Measurements from ENCODE around the gene C2orf69.
A peak's percentile ranks its signal among the peaks of the same experiment; 100 is the strongest.

Gene C2orf69

DNA sequence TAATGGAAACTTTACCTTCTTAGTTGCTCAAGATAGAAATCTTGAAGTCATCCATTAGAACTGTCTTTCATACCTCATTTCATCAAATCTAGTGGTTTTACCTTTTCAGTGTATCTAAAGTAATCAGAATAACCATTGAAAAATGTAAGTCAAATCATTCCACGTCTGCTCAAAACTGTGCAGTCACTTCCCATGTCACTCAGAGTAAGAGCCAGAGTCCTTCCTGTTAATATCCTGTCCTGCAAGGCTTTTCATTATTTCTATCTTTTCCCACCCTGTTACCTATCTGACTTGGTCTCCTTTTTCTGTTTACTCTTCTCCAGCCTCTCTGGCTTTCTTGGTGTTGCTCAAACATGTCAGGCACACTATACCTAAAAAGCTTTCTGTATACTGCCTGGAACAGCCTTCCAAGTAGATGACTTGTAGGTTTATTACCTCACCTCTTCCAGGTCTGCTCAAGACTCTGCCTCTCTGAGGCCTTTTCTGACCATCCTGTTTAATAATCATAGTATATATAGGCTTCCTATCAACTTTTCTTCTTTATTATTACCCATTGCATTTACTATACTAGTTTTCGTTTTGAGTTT is 3.4 kb downstream of the C2orf69 start:
- DNase-seq (ENCODE audit: low spot score) (no peak), FAIRE-seq (no peak)

DNA sequence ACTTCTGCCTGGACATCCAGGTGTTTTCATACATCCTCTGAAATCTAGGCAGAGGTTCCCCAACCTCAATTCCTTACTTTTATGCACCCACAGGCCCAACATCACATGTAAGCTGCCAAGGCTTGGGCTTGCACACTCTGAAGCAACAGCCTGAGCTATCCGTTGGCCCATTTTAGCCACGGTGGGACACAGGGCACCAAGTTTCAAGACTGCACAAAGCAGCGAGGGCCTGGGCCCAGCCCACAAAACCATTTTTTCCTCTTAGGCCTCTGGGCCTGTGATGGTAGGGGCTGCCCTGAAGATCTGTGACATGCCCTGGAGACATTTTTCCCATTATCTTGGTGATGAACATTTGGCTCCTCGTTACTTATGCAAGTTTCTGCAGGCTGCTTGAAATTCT is 5.9 kb downstream of the C2orf69 start:
- no peak for DNase-seq (ENCODE audit: low spot score)
- FAIRE-seq = no peak

DNA sequence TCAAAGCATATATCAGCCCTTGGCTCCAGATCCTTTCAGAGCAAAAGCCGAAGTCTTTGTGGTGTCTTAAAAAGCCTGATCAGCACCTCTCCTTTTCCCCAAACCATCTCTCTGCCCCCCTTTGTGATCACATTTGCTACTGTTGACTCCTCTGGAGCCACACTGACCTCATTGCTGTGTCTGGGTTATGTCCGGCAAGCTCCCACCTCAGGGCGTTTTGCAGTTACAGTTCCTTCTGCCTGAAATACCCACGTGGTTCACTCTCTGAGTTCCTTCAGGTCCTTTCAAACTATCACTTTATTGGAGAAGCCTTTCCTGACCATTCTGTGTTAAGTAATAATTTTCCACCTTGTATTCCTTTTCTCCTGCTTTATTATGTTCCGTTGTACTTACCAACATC is 11.8 kb downstream of the C2orf69 start:
- DNase-seq (ENCODE audit: low spot score) = no peak
- no peak for FAIRE-seq

DNA sequence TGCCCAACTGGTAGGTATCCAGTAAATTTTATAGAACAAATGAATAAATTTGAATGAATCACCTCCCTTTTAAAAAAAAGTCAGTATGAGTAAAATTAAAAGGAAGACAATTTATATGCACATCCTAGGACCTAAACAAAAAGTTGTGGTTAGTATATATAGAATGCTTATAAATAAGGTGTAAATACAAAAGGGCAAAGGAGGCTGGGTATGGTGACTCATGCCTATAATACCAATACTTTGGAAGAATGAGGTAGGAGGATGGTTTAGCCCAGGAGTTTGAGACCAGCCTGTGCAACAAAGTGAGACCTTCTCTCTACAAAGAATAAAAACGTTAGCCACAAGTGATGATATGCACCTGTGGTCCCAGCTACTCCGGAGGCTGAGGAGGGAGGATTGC is 12.8 kb downstream of the C2orf69 start:
- DNase-seq (ENCODE audit: low spot score) = no peak
- no peak for FAIRE-seq

GRCh38 chr2:199926806-199927205 is 15.7 kb downstream of the C2orf69 start:
- no peak for DNase-seq (ENCODE audit: low spot score)
- no peak for FAIRE-seq

DNA sequence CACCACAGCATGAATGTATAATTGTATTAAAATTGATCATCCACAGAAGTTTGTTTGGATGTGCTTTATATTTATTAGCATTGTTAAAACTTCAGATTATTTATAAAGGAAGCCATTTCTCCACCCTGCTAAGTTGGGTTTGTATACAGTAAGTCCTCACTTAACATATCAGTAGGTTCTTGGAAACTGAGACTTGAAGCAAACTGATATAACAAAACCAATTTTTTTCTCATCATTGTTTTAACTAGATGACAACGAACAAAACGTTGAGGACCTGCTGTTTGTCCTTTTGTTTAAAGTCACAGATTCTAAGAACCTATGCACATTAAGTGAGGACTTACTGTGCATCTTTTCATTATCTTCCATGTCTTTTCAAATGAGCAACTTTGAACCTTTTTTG is 17.1 kb downstream of the C2orf69 start:
- FAIRE-seq (no peak), DNase-seq (ENCODE audit: low spot score) (no peak)

DNA sequence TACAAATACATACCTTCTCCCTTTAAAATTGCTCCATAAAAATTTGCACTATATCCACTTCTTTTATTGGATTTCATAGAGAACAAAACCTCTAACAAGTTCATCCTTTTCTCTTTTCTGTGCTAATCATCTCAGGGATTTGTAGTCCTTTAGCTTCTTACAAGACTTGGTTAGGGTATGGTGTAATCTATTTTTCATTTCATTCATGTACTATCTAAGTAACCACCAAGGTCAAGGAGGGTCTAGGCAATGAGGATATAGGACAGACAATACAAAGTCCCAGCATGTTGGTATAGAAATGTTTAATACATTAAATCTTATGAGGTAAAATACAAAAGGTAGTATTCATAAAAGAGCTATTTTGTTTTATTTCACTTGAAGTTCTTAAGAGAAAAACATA is 17.5 kb downstream of the C2orf69 start:
- FAIRE-seq (no peak), DNase-seq (ENCODE audit: low spot score) (no peak)

GRCh38 chr2:199929262-199929661 is 18.2 kb downstream of the C2orf69 start:
- FAIRE-seq (no peak), DNase-seq (ENCODE audit: low spot score) (no peak)

DNA sequence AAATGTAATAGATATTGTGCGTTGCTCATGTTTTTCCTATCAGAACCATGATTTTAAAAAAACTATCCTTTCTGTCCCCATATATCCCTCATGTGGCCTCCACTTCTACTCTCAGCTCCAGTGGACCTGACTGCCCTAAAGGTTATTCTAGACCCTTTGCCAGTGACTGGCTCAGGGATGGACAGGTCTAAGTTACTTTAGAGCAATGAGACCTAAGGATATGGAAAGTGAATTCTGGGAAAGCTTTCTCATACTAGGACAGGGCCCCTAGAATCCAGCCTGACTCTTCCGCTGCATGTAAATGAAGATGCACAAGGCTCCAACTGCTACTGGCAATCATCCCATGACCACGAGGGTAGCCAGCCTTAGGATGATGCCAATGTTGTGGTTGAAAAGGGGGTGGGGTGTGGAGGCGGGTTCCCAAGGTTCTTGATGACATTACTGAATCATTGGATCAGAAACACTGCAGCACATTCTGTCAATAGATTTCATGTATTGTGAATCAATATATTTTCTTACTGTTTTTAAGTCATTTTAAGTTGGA is 21.3 kb downstream of the C2orf69 start:
- FAIRE-seq = no peak
- no peak for DNase-seq (ENCODE audit: low spot score)

DNA sequence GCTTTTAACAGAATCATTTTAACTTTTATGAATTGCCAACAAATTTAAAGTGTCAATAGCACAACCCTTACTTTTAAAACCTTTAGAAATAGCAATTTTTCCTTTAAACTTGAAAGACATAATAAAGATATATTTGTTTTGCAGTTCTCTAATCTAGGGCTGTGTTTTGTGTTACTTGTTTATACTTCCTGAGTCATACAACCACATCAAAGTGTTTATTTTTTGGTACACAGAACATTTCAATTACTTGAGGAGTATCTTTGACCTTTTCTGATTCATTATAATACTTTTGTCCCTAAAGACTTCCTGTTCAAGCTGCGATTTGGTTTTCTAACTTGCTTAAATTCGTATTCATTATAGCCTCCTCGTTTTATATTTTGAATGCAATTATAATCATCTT is 22.4 kb downstream of the C2orf69 start:
- FAIRE-seq (no peak), DNase-seq (ENCODE audit: low spot score) (no peak)

- FAIRE-seq = no peak
- DNase-seq (ENCODE audit: low spot score) = no peak
Observed at GRCh38 chr2:199936554-199936953, 25.5 kb downstream of the C2orf69 start.

GRCh38 chr2:199940373-199940772 is 29.3 kb downstream of the C2orf69 start:
- FAIRE-seq = no peak
- DNase-seq (ENCODE audit: low spot score) = no peak

GRCh38 chr2:199943373-199943772 is 32.3 kb downstream of the C2orf69 start:
- no peak for FAIRE-seq
- no peak for DNase-seq (ENCODE audit: low spot score)

- FAIRE-seq = no peak
- DNase-seq (ENCODE audit: low spot score) = no peak
Observed at GRCh38 chr2:199946196-199946595, 35.1 kb downstream of the C2orf69 start.

GRCh38 chr2:199946836-199947235 is 35.7 kb downstream of the C2orf69 start:
- no peak for DNase-seq (ENCODE audit: low spot score)
- no peak for FAIRE-seq

DNA sequence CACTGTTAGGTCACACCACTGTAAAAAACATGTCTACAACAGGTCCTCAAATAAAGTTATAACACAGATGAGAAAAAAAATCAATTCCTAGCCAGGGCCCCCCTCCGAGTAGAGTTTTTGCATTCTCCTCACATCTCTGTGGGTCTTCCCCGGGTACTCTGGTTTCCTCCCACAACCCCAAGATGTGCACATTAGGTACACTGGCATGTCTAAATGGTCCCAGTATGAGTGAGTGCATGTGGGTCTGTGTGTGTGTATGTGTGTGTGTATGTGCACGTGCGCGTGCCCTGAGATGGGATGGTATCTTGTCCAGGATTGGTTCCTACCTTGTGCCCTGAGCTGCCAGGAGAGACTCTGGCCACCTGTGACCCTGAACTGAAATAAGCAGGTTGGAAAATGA is 39.3 kb downstream of the C2orf69 start:
- FAIRE-seq (no peak), DNase-seq (ENCODE audit: low spot score) (no peak)

- DNase-seq (ENCODE audit: low spot score) (no peak), FAIRE-seq (no peak)
Observed at GRCh38 chr2:199951023-199951422, 39.9 kb downstream of the C2orf69 start.

DNA sequence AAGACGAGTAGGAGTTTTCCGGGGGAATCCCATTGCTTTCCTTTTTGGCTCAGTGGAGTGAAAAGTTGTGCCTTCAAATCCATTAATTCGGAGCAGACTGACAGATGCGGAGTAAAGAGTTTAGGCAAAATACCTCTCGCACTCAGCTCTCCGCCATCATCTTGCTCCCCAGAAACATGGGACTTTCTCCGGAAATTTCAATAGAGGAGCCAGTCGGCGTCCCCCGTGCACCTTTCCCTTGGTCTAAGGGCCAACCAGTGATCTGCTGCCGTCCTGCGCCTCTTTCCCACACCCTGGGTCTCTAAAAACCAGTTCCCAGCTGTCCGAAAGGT is 43.9 kb downstream of the C2orf69 start:
- FAIRE-seq (no peak), DNase-seq (ENCODE audit: low spot score) (no peak)

- FAIRE-seq (peak; percentile 17), DNase-seq (ENCODE audit: low spot score) (peak; percentile 93)
Observed at GRCh38 chr2:199955339-199956061, 44.4 kb downstream of the C2orf69 start, which contains the start of the genes MAIP1 and TYW5. Gene MAIP1 (plus strand): TSS chr2:199955582. CDS start chr2:199955799, 217 bp downstream. Gene TYW5 (minus strand): TSS chr2:199955491. CDS start chr2:199955470, 21 bp downstream.

GRCh38 chr2:199956062-199956380 is 44.9 kb downstream of the C2orf69 start:
- DNase-seq (ENCODE audit: low spot score) (no peak), FAIRE-seq (no peak)

DNA sequence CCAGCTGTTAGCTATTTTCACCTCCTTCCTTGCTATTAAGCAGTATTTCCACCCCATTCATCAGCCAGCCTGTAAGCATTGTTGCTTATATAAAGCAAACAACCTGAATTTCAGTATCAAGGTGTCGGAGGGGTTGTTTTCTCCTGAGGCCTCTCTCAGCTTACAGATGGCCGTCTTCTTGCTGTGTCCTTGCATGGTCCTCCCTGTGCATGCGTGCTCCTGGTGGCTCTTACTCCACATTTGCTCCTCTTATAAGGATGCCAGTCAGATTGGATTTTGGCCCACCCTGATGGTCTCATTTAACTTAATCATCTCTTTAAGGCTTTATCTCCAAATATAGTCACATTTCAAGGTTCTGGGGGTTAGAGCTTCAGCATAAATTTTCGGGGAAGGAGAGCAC is 46.9 kb downstream of the C2orf69 start:
- DNase-seq (ENCODE audit: low spot score) (no peak), FAIRE-seq (no peak)

DNA sequence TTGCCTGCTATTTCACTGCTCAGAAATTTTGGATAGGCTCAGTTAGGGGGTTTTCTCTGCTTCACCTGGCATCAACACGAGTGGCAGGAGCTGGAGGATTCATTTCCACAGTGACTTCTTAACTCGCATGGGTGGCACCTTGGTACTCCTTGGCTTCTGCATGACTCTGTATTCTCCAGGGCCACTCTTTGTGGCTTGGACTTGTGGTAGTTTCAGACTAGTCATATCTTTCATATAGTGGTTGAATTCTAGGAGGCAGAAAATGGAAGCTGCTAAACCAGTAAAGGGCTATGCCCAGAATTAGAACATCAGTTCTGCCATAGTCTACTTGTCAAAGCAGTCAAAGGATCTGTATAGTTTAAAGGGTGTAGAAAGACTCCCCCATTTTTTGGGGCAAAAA is 51.1 kb downstream of the C2orf69 start:
- no peak for FAIRE-seq

GRCh38 chr2:199966405-199966804 is 55.3 kb downstream of the C2orf69 start:
- no peak for DNase-seq (ENCODE audit: low spot score)
- no peak for FAIRE-seq

More for the DNA sequence above, 51.1 kb downstream of the C2orf69 start:
- no peak for DNase-seq (ENCODE audit: low spot score)
